CD14-positive monocyte (primary cell): ENCODE measurements around the gene CMYA5. TPM values are rescaled to one million over a fixed set of nuclear protein-coding genes. Genes with fewer than 3 reads are reported as not detected.

Experiments used
- DNase-seq, 3 donors: peaks; one replicate each; pipeline ENCODE4 v3.0.0-alpha.2; 2011 to 2022
- H2AFZ ChIP-seq: 2 replicates; pipeline ENCODE4 v1.6.0; 2012; ENCODE audit warnings: mild to moderate bottlenecking, low read depth, low read length, inconsistent platforms; ENCODE audit not compliant: insufficient read depth, poor library complexity, severe bottlenecking
- H3K27ac ChIP-seq, 2 donors: 1 replicate in 1 of 2; 2 replicates in 1 of 2; pipeline ENCODE4 v1.5.1; 2012 to 2013; ENCODE audit warnings: low read length in 2 of 2, control low read depth in 1 of 2, inconsistent platforms in 1 of 2, low read depth in 1 of 2, mild to moderate bottlenecking in 1 of 2
- H3K27me3 ChIP-seq, 2 donors: one replicate each; pipeline versions ENCODE4 v1.6.0 to v1.6.1; 2011 to 2013; ENCODE audit warnings: low read length in 2 of 2; ENCODE audit not compliant: control insufficient read depth in 2 of 2, insufficient read depth in 2 of 2
- H3K36me3 ChIP-seq, 2 donors: replicated peaks in 1 of 2; 1 replicate in 1 of 2; 2 replicates in 1 of 2; pipeline versions ENCODE4 v1.5.1 to v1.6.1; 2012 to 2013; ENCODE audit warnings: low read length in 2 of 2, control low read depth in 1 of 2, inconsistent platforms in 1 of 2, mild to moderate bottlenecking in 1 of 2; ENCODE audit not compliant: insufficient read depth in 2 of 2, control insufficient read depth in 1 of 2
- H3K4me1 ChIP-seq, 2 donors: 1 replicate in 1 of 2; 2 replicates in 1 of 2; pipeline versions ENCODE4 v1.5.1 to v1.6.1; 2012 to 2013; ENCODE audit warnings: low read length in 2 of 2, control low read depth in 1 of 2, inconsistent platforms in 1 of 2, mild to moderate bottlenecking in 1 of 2, moderate library complexity in 1 of 2; ENCODE audit not compliant: insufficient read depth in 2 of 2, control insufficient read depth in 1 of 2
- H3K4me2 ChIP-seq: replicated peaks from 2 replicates; pipeline ENCODE3; 2012; ENCODE audit warnings: low read length, moderate library complexity, mild to moderate bottlenecking; ENCODE audit not compliant: poor library complexity, severe bottlenecking; ENCODE audit errors: extremely low read depth
- H3K4me3 ChIP-seq, 3 experiments: fragments of 200-600 bp in 1 of 3; sonication (generic) in 1 of 3; replicated peaks in 1 of 3; 1 replicate in 2 of 3; 2 replicates in 1 of 3; pipeline ENCODE4 v1.5.1; 2011 to 2013; ENCODE audit warnings: low read length in 3 of 3, mild to moderate bottlenecking in 3 of 3, control low read depth in 2 of 3, low read depth in 2 of 3, inconsistent platforms in 1 of 3, moderate library complexity in 1 of 3
- H3K79me2 ChIP-seq: 2 replicates; pipeline ENCODE4 v1.6.0; 2012; ENCODE audit warnings: mild to moderate bottlenecking, control low read depth, inconsistent platforms, low read length, moderate library complexity; ENCODE audit not compliant: insufficient read depth
- H3K9ac ChIP-seq: 2 replicates; pipeline ENCODE4 v1.6.0; 2017; ENCODE audit warnings: low read length, mild to moderate bottlenecking; ENCODE audit not compliant: insufficient read depth, poor library complexity, severe bottlenecking
- H3K9me3 ChIP-seq, 2 donors: replicated peaks in 1 of 2; 1 replicate in 1 of 2; 2 replicates in 1 of 2; pipeline versions ENCODE4 v1.5.1 to v1.6.1; 2012 to 2013; ENCODE audit warnings: low read length in 2 of 2, control low read depth in 1 of 2; ENCODE audit not compliant: control insufficient read depth in 1 of 2, insufficient read depth in 1 of 2
- H4K20me1 ChIP-seq: 2 replicates; pipeline ENCODE4 v1.6.0; 2012; ENCODE audit warnings: mild to moderate bottlenecking, low read length, control low read depth, moderate library complexity; ENCODE audit not compliant: insufficient read depth
- H3K27ac Mint-ChIP-seq, 7 donors: one replicate each; pipeline ENCODE4 v1.8.0; 2020; ENCODE audit warnings: mild to moderate bottlenecking in 7 of 7, mixed read lengths in 7 of 7, moderate library complexity in 6 of 7, inconsistent platforms in 2 of 7
- H3K27me3 Mint-ChIP-seq, 3 donors: one replicate each; pipeline ENCODE4 v1.8.0; 2021 to 2022; ENCODE audit warnings: low read depth in 3 of 3, mild to moderate bottlenecking in 3 of 3, mixed read lengths in 3 of 3, moderate library complexity in 3 of 3, inconsistent platforms in 1 of 3
- H3K36me3 Mint-ChIP-seq, 2 donors: one replicate each; pipeline ENCODE4 v1.8.0; 2020; ENCODE audit warnings: mixed read lengths in 2 of 2, inconsistent platforms in 1 of 2, mild to moderate bottlenecking in 1 of 2
- H3K4me1 Mint-ChIP-seq: one replicate; pipeline ENCODE4 v1.8.0; 2020; ENCODE audit warnings: mild to moderate bottlenecking, mixed read lengths
- H3K4me3 Mint-ChIP-seq, 2 donors: one replicate each; pipeline ENCODE4 v1.8.0; 2020; ENCODE audit warnings: mild to moderate bottlenecking in 2 of 2, mixed read lengths in 2 of 2, moderate library complexity in 1 of 2
- H3K9me3 Mint-ChIP-seq, 7 donors: one replicate each; pipeline ENCODE4 v1.8.0; 2020 to 2022; ENCODE audit warnings: mixed read lengths in 7 of 7, mild to moderate bottlenecking in 6 of 7, moderate library complexity in 6 of 7, inconsistent platforms in 2 of 7
- CTCF ChIP-seq: fragments of 200-600 bp; IDR thresholded peaks from one replicate; pipeline ENCODE4 v1.8.0; 2022; ENCODE audit warnings: antibody characterized with exemption, mild to moderate bottlenecking
- WGBS: methylation state at CpG from one replicate; pipeline ENCODE4 v1.1.5; 2013; ENCODE audit warnings: missing lambda C conversion rate; ENCODE audit not compliant: insufficient coverage; 5-methylcytosine and 5-hydroxymethylcytosine counted together
- intact Hi-C, 2 donors: fragments of 100-400 bp; cut with micrococcal nuclease; formaldehyde crosslinking; loops; one replicate each; pipeline versions ENCODE4 v1.15.0 to v1.15.1; 2023
- polyA plus RNA-seq, 3 donors: library from polyadenylated mRNA; depleted of rRNA in 1 of 3; unstranded in 2 of 3; stranded (reverse) in 1 of 3; fragments of 300-500 nt in 2 of 3; fragments of >200 nt in 1 of 3; fragmentation: Illumina TruSeq in 2 of 3; gene quantifications; 1 replicate in 2 of 3; 2 replicates in 1 of 3; pipeline ENCODE4 v1.2.3, GENCODE V29; 2012 to 2021

CMYA5 gene
- polyA plus RNA-seq, 3 donors = 0.01 to 0.17 TPM; not detected in 1

- Mint-ChIP-seq H3K27me3 (peaks cover 0 to 2% (median 2%) of the 10 kb centered on the region in 3 donors), H3K9me3 (peaks cover 0 to 3% (median 0%) of the 10 kb centered on the region in 7 donors), H3K4me1 (no peaks in the 10 kb centered on the region), H3K36me3 (no peaks in the 10 kb centered on the region), H3K27ac (no peak overlapping the region), H3K4me3 (no peak overlapping the region)
- Histone ChIP-seq H2AFZ (no peak overlapping the region), H3K9ac (no peak overlapping the region), H3K4me1 (no peaks in the 10 kb centered on the region), H3K36me3 (no peaks in the 10 kb centered on the region), H3K27ac (no peak overlapping the region), H3K9me3 (no peaks in the 10 kb centered on the region), H3K4me2 (no peak overlapping the region), H3K27me3 (no peaks in the 10 kb centered on the region), H4K20me1 (no peaks in the 10 kb centered on the region), H3K79me2 (no peaks in the 10 kb centered on the region), H3K4me3 (no peak overlapping the region)
- no peak for DNase-seq
- intact Hi-C loops = no loop called here
- TF ChIP-seq CTCF = no peak
- WGBS = 100% methylated on average over 1 of the region's 7 CpGs
These were observed 65.4 kb downstream of the CMYA5 start for GRCh38 chr5:79754865-79755555.

- Histone ChIP-seq H4K20me1 (no peaks in the 10 kb centered on the region), H3K9ac (no peak overlapping the region), H2AFZ (no peak overlapping the region), H3K79me2 (no peaks in the 10 kb centered on the region), H3K4me1 (no peaks in the 10 kb centered on the region), H3K36me3 (no peaks in the 10 kb centered on the region), H3K4me2 (no peak overlapping the region), H3K27me3 (no peaks in the 10 kb centered on the region), H3K9me3 (no peaks in the 10 kb centered on the region), H3K4me3 (no peak overlapping the region), H3K27ac (no peak overlapping the region)
- H3K9me3 Mint-ChIP-seq = peaks cover 0 to 6% (median 2%) of the 10 kb centered on the region in 7 donors
- peaks cover 0 to 4% (median 2%) of the 10 kb centered on the region in 3 donors for H3K27me3 Mint-ChIP-seq
- WGBS = 16% methylated on average over 3 of the region's 4 CpGs
- H3K27ac Mint-ChIP-seq = no peak overlapping the region
- H3K36me3 Mint-ChIP-seq = no peaks in the 10 kb centered on the region
- H3K4me1 Mint-ChIP-seq = no peaks in the 10 kb centered on the region
- intact Hi-C loops = no loop called here
- H3K4me3 Mint-ChIP-seq = no peak overlapping the region
- no peak for TF ChIP-seq CTCF
- no peak for DNase-seq
These were observed 66.4 kb downstream of the CMYA5 start for GRCh38 chr5:79756076-79756475.
